ENCODE measurements around the gene OR56A5.
A peak's percentile ranks its signal among the peaks of the same experiment; 100 is the strongest.
"Not testable (repeated sequence)": the region's sequence is repeated elsewhere in the genome, so short reads cannot be mapped to it uniquely, and the experiment has no call there.

The OR56A5 gene, protein sequence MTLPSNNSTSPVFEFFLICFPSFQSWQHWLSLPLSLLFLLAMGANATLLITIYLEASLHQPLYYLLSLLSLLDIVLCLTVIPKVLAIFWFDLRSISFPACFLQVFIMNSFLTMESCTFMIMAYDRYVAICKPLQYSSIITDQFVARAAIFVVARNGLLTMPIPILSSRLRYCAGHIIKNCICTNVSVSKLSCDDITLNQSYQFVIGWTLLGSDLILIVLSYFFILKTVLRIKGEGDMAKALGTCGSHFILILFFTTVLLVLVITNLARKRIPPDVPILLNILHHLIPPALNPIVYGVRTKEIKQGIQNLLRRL

DNA sequence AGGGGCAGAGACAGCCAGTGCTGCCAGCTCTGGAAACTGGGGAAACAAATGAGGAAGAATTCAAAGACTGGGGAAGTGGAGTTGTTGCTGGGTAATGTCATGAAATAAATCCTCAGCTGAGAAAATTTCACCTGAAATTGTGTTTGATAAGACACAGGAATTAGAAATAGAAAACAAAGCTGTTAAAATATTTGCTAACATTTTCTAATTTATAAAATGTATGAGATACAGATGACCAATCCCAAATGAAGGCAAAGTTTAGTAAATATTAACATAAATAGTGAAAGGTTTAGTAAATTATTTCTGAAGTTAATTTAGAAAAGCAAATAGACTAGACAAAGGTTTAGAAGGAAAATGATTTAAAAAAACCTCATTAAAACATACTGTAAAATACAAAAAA, at the start of gene OR56A5:
Gene OR56A5 (minus strand): TSS at position 101 of the 400 bp plus-strand sequence. CDS start 0 bp downstream, at position 101.
- no peak for DNase-seq (ENCODE audit: low read depth)

DNA sequence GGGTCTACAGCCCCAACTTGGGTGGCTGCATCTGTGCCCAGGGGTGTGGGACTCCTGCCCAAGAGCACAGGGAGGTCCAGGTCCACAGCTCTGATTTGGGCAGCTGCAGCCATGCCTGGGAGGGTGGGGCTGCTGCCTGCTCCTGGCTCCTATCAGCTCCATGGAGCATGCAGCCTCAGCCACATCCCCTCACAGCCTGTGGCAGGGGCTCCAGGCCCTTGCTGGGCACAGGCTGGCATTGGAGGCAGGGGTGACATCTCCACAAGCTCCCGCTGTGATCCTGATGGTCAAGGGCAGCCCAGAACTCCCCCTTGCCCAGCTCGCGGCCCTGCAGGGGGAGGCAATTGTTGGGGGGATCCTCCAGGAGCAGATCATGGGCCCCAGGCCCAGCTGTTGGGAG, 44.7 kb upstream of the OR56A5 start:
- no peak for DNase-seq (ENCODE audit: low read depth)

DNA sequence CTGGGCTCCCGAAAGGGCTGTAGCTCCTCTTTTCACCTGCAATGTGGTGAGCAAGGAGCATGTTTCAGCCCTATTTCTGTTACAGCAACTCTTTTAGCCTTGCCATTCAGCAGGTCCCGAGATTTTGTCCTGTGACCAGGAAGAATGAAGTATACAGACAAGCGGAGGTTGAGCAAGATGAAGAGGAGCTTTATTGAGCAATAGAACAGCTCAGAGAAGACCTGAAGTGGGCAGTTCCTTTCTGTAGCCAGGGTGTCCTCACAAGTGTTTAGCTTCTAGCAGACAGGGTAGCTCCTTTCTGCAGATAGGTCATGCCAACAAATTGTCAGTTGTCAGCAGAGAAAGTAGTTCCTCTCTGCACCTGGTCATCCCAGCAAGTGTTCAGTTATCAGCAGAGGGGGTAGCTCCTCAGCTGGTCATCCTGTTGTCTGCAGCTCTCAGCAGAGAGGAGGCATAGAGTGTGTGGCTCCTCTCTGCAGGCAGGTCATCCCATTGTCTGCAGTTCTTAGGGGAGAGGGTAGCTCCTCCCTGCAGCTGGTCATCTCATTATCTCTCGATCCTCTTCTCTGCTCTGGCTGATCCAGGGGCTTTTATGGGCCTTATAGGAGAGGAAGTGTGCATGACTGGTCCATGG, 43.9 kb upstream of the OR56A5 start:
- no peak for DNase-seq (ENCODE audit: low read depth)

DNA sequence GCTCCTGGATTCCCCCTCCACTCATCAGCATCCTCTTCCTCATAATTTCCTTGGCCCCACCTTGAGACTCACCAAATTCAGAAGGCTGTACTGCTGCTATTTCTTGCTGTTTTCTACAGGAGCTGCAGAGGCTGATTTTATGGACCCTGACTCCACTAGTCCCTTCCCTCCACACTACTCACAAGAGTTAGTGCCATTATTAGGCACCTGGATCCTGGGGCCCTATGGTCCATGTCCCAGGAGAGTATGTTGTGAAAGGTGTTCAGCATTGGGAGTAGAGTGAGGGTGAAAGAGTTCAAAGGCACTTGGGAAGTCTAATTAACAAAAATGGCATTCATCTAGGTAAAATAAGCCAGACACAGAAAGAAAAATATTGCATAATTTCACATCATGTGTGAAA, 38.6 kb upstream of the OR56A5 start, which contains the start of gene OR56A4:
Gene OR56A4 (minus strand): TSS at position 101 of the 400 bp plus-strand sequence. CDS start 3,954 bp downstream, outside the sequence.
- DNase-seq (ENCODE audit: low read depth): no peak

DNA sequence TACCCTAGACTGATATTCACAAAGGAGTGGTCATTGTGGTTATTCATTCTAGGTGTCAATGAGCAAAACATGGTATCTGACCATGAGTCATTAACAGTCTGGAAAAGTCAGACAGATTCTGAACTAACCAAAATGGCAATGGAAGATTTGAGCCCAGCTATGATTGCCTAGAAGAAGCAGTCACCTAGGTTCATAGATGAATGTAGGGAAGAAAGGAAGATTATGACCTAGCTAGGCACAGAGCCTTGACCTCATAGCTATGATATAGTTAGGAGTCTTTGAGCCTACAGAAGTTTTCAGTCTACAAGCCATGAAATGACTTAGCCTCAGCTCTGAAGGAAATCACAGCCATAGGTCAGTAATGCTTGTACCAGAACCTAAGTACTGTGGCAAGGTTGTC, 38.1 kb upstream of the OR56A5 start:
- DNase-seq (ENCODE audit: low read depth): no peak

DNA sequence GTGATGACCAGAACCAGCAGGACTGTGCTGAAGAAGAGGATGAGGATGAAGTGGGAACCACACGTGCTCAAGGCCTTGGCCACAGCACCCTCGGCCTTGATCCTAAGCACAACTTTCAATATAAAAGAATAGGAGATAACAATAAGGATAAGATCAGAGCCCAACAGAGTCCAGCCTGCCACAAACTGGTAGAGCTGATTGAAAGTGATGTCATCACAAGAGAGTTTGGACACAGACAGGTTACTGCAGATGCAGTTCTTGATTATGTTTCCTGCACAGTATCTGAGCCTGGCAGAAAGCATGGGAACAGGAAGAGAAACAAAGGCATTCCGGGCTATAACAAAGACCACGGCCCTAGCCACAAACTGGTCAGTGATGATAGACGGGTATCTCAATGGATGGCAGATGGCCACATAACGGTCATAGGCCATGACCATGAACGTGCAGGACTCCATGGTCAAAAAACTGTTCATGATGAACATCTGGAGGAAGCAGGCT, 34.0 kb upstream of the OR56A5 start:
- no peak for DNase-seq (ENCODE audit: low read depth)

DNA sequence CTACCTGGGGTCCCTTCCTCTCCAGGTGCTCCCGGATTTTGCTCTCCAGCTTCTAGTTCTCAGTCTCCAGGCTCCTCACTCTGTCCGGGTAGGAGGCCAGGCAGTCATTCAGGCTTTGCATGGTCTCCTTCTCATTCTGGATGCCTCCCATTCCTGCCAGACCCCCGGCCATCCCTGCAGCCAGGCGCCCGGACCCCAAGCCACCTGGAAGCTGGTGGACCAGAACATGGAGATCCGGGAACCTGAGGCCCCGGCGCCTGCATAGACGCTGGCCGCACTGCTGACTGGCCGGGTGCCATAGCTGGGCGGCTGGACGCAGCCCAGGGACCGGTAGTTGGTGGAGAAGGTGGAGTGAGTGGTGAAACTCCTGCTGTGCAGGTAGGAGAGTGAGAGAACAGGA, 26.5 kb upstream of the OR56A5 start:
- no peak for DNase-seq (ENCODE audit: low read depth)

DNA sequence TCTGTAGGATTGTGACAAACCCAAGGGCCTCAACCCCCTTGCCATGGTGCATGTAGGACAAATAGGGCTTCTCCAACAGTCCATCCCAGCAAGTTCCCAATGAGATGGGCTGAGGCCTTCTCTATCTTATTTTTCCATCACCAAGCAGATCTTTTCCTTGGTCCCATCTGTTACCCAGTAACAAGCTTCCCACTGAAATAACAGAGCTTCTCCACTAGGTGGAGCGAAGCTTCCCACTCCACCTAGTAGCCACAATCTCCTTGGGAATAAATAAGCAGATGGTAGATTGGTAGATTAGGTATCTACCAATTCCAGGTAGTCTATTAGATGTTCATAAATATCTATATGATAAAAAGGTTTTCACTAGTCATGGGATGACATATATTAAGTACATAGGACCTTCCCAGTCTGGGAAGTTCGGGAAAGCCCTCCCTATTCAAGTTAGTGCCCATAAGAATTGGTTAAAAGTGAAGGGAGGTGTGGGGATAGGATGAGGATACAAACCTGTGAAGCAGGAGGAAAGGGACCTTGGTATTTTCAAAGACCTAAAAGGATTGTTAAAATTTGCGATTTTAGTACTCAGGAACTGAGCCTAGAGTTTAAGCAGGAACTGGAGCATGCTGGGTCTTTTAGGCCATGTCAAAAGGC, 24.4 kb upstream of the OR56A5 start:
- DNase-seq (ENCODE audit: low read depth): no peak

DNA sequence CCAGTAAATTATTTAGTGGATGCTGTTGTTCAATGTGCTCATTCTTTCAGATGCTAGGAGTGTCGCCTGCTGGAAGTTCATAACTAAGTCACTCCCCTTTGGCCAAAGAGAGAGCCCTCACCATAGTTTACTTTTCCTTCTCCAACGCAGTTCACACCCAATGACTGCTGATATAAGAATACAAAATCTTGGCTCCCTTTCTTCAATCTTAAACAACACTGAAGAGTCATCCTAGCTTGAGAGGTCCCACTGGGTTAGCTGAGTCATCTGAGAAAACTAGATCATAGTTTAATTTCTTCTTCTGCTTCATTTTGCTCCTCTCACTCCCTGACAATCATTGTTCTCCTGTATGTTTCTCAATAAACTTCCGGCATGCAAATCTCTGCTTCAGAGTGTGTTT, 23.9 kb upstream of the OR56A5 start:
- peak; percentile 30 for DNase-seq (ENCODE audit: low read depth)

DNA sequence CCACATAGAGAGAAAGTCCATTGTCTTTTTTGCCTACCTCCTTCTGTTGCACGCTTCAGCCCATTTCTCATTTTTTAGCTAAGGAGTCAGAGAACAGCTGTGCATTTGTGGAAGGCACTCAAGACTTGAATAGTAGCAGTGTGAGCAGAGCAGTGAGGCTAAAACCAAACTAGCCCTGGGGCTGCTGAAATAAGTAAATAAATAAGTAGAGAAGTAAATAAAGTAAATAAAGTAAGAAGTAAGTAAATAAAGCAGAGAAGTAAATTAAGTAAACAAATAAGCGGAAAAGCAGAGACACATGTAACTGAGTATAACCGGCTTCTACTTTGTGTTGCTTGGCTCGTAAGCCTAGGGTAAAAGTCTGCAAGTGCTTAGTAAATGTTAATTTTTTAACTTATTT, 20.9 kb upstream of the OR56A5 start:
- DNase-seq (ENCODE audit: low read depth): no peak

DNA sequence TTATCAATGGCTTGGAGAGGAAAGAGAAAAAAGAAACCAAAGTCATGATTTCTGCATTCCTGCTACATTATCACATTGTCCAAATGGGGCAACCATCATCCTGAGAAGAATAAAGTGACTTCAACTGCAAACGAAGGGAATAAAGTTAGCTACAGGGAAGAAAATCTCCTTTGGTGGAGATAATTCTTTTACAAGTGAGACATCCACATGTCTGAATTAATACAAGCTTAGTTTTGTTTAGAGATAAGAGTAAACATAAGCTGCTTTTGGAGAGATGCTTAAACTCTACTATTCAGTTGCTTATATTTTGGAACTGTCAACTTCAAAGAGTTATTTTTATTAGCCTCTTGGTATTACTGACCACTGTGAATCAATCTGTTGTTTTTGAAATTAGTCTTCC, 18.6 kb upstream of the OR56A5 start, which contains the start of gene OR52L1:
Gene OR52L1 (minus strand): TSS at position 101 of the 400 bp plus-strand sequence. CDS start 55 bp downstream, at position 46.
- DNase-seq (ENCODE audit: low read depth): no peak

DNA sequence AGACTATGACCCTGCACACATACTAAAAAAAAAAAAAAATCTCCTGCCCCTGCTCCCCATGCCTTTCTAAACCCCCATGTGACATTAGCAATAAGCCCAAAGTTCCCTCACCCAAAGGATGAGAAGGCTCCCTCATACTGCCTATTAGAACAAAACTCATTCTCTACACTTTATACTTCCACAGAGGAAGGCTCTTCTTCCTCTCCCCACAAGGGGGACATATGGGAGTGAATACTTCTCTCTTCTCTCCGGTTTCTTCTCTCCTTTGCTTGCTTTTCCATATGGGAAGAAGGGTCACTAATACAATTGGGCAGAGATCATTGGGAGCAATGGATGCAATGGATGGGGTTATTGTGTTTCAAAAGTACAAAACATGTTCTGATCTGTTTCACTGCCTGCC, 15.1 kb upstream of the OR56A5 start:
- DNase-seq (ENCODE audit: low read depth): no peak

DNA sequence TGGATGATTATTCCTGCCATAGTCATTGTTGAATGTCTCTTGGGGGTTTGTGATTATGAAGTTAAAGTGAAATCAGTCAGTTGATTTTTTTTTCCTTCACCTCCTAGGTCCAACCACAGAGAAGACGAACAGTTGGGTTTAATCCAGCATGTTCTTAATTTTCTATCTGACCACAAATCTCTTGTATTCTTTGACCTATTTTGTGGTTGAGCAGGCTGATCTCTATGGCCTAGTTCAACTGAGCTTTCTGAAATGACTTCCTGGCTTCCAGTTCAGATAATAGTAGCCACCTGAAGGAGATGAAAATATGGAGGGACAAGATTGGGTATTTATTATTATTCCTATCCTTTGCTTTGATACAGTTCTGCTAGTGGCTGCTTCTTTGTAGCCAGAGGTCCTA, 5.2 kb upstream of the OR56A5 start:
- DNase-seq (ENCODE audit: low read depth): no peak

DNA sequence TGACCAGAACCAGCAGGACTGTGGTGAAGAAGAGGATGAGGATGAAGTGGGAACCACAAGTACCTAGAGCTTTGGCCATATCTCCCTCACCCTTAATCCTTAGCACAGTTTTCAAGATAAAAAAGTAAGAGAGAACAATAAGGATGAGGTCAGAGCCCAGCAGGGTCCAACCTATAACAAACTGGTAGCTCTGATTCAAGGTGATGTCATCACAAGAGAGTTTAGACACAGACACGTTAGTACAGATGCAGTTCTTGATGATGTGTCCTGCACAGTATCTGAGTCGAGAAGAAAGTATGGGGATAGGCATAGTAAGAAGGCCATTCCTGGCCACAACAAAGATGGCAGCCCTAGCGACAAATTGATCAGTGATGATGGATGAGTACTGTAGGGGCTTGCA, 586 bp downstream of the OR56A5 start:
- DNase-seq (ENCODE audit: low read depth): no peak

DNA sequence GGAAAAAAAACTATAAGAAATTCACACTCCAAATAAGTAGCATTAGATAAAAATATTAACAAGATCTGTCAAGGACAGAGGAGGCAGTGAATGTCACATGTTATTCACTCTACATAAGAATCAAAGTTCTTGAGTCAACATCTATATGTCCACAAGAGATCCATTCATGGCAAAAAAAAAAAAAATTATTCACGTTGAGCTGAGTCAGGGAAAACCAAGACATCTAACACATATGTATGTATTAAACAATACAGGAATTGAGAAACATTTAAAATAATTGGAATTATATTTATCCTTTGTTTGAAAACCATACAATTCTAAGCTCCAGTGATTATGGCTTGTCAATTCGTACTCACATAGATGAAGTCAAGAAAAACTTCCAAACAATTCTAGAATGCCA, 1.3 kb downstream of the OR56A5 start:
- DNase-seq (ENCODE audit: low read depth): no peak

DNA sequence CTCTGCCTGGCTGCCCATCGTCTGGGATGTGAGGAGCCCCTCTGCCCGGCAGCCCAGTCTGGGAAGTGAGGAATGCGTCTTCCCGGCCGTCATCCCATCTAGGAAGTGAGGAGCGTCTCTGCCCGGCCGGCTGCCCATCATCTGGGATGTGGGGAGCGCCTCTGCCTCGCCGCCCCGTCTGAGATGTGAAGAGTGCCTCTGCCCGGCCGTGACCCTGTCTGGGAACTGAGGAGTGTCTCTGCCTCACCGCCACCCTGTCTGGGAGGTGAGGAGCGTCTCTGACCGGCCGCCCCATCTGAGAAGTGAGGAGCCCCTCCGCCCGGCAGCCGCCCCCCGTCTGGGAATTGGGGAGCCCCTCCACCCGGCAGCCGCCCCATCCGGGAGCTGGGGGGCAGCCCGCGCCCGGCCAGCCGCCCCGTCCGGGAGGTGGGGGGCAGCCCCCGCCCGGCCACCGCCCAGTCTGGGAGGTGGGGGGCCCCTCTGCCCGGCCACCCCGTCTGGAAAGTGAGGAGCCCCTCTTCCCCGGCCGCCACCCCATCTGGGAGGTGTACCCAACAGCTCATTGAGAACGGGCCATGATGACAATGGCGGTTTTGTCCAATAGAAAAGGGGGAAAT, 7.5 kb downstream of the OR56A5 start:
- DNase-seq (ENCODE audit: low read depth): not testable (repeated sequence)

DNA sequence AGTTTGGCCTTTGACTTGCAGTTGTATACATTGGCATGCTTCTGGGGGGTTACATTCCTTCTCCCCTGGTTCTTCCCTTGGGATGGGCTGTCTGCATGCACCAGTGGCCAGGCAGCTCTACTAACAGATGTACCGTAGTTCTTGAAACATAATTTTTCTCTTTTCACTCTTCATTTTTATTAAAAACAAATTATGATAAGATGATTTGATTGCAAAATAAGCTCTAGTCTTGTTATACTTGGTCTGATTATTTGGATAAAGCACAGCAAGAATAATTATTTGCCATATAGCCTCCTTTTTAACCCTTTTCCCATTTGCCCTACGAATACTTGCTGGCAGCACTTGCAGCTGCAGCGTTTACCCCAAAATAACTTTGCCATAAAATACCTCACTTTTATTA, 12.7 kb downstream of the OR56A5 start:
- DNase-seq (ENCODE audit: low read depth): no peak

DNA sequence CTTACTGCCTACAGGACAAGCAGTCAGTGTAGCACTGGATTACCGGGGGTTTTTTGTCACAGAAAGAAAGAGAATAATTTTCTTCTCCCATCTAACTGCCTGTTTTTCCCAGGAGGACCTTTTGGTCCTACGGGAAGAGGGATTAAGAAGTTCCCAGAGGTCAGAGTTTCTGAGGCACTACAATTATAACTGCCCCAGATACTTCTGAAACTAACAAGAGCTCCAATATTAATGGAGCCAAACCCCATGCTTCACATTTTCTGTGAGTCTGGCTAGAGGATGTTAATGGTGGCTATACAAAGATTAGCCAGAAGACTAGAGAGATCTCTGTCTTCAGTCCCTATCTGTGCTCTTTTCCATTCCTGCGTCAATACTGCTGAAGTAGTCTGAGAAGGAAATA, 26.3 kb downstream of the OR56A5 start, which contains the start of gene OR56A3:
Gene OR56A3 (plus strand): TSS at position 301 of the 400 bp plus-strand sequence. CDS start 5,096 bp downstream, outside the sequence.
- no peak for DNase-seq (ENCODE audit: low read depth)

DNA sequence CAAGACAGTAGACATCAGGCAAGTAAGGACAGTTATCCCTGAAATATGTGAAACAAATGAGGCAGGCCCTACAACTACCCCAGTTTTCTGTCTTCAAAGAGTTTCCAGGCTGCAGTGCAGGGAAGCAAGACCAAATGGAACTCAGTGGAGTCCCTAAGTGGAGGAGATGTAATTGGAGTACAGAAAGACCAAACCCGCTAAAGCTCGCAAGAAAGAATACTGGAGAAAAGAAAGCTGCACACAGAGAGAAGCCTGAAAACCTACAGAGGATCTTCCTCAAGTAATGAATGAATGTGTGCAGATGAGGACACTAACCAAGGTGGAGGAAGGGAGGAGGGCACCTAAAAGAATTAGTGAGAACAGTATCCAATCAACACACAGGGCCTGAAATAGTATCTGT, 27.5 kb downstream of the OR56A5 start:
- DNase-seq (ENCODE audit: low read depth): no peak

DNA sequence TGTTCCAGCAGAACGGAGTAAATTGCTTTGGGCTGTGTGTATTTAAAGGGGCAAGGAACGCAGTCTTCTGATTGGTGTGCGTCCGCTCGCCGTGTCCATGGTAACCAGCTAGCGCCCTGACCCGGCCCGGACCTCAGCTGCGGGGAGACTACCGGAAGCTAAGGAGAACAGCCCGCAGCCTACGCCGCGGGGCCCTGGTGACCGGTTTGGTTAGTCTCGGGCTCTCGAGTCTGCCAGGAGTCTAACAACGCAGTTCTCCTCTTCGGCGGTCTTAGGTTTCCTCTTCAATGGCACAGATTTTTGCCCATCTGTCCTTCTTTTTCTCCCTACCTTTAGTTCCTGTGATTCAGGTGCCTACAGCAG, 29.7 kb downstream of the OR56A5 start:
- no peak for DNase-seq (ENCODE audit: low read depth)

DNA sequence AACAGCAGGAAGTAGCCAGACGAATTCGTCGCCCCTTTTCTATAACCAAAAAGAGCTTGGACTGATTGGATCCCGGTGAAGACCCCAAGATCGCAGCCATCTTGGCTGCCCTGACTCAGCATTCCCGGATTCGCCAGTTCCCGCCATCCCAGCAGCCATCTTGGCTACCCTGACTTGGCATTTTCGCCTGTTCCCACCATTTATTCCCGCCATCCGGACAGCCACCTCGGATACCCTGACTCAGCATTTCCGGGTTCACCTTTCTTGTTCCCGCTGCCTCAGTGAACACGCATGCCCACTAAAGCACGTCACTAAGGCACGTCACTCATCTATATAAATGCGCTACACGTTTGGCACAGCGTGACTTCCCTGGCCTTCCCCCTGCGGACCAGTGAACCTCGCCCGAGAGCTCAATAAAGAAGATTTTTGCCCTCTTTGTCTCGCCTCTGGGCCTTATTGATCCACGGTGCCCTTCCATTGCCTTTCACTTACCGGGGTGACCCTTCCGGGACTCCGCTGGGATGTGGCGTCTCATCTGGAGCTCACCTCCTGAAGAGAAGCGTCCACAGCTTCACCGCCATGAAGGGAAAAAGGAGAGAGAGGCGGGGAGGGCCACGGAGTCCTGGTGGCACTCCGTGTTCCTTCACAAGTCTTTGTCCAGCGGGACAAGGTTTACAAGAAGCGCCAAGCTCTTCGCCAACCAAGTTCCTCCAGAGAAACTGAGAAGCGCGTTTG, 30.3 kb downstream of the OR56A5 start:
- DNase-seq (ENCODE audit: low read depth): no peak

DNA sequence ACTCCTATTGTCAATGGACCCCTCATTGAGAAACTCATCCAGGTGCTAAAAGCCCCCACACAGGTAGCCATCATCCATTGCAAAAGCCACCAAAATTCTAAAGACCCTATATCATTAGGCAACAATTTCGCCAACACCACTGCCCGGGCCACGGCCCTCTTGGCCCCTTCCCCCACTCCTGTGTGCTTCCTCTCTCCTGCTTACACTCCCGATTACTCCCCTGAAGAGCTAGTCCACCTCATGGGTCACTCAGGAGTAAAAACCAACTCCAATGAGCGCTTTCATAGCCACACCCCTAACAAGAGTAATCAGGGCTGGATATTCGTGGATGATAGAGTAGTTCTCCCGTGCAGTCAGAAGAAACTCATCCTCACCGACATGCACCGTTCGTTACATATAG, 35.2 kb downstream of the OR56A5 start:
- DNase-seq (ENCODE audit: low read depth): no peak
